Activated CD8-positive, alpha-beta T cell treated with anti-CD3 and anti-CD28 coated beads, Interleukin-2, amount 10 ng/mL, durations not matched to agents 7 days and 5 days (primary cell): ENCODE results near the gene MTMR2. TPM values are rescaled to one million over a fixed set of nuclear protein-coding genes. Genes with fewer than 3 reads are reported as not detected.

Source experiments
- ATAC-seq: fragments of 150-1000 bp; cut with Tn5 transposase; one replicate; pipeline ENCODE4 v1.10.0; 2021; ENCODE audit warnings: moderate library complexity
- CTCF ChIA-PET: fragments of 350-600 bp; sonication (Branson Sonifier 250); formaldehyde crosslinking; loops from one replicate; lab custom pipeline; 2021; ENCODE audit warnings: antibody characterized with exemption; lab: Charles Lee
- POLR2A ChIA-PET: fragments of 350-600 bp; sonication (Branson Sonifier 250); formaldehyde crosslinking; loops from one replicate; lab custom pipeline; 2021; ENCODE audit warnings: antibody characterized with exemption; lab: Charles Lee
- DNase-seq: peaks from one replicate; pipeline ENCODE4 v3.0.0-alpha.2; 2020
- H3K27ac Mint-ChIP-seq: one replicate; pipeline ENCODE4 v1.8.0; 2021; ENCODE audit warnings: mild to moderate bottlenecking, mixed read lengths
- H3K27me3 Mint-ChIP-seq: one replicate; pipeline ENCODE4 v1.8.0; 2021; ENCODE audit warnings: low read depth, mixed read lengths
- H3K36me3 Mint-ChIP-seq: one replicate; pipeline ENCODE4 v1.8.0; 2021; ENCODE audit warnings: low read depth, mixed read lengths
- H3K4me1 Mint-ChIP-seq: one replicate; pipeline ENCODE4 v1.8.0; 2021; ENCODE audit warnings: low read depth, mixed read lengths
- H3K4me3 Mint-ChIP-seq: one replicate; pipeline ENCODE4 v1.8.0; 2021; ENCODE audit warnings: mild to moderate bottlenecking, mixed read lengths
- H3K9me3 Mint-ChIP-seq: one replicate; pipeline ENCODE4 v1.8.0; 2022; ENCODE audit warnings: mixed read lengths; ENCODE audit not compliant: insufficient read depth
- total RNA-seq, 2 experiments: library from RNA; stranded (reverse); gene quantifications; one replicate each; pipeline ENCODE4 v1.2.3, GENCODE V29; 2021

The MTMR2 gene
- total RNA-seq, 2 experiments from 2014 or later = 27.9 to 29.5 TPM

DNA sequence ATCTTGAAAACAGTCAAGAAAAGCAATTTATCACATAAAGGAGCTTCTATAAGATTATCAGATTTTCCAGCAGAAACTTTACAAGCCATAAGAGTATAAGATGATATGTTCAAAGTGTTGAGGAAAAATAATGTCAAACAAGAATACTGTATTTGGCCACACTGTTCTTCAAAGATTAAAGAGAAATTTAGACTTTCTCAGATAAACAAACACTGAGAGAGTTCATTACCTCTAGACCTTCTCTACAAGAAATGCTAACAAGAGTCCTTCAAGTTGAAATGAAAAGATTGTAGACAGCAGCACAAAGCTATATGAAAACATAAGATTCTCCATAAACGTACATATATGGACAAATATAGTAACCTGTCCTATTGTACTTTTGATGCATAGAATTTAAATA is 8.0 kb upstream of the MTMR2 start:
- no peak for ATAC-seq
- POLR2A ChIA-PET = no interaction called here
- Mint-ChIP-seq H3K4me1 (no peaks in the 10 kb centered on the region), H3K9me3 (peaks cover 9% of the 10 kb centered on the region), H3K4me3 (no peak overlapping the region), H3K27me3 (peaks cover 5% of the 10 kb centered on the region), H3K27ac (no peak overlapping the region), H3K36me3 (peaks cover 2% of the 10 kb centered on the region)
- DNase-seq = no peak
- CTCF ChIA-PET = no interaction called here

DNA sequence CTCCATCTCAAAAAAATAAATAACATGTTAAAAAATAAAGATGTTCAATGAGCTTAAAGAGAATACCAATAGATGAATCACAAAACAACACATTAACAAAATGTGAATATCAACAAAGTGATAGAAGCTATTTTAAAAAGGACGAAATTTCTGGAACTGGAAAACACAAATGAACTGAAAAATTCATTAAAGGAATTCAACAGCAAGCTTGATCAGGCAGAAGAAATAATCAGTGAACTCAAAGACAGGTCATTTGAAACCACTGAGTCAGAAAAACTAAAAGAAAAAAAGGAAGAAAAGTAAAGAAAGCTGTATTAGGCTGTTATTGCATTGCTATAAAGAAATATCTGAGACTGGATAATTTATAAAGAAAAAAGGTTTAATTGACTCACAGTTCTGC is 7.0 kb upstream of the MTMR2 start:
- DNase-seq (no peak), ATAC-seq (no peak)
- H3K27me3 Mint-ChIP-seq = peaks cover 11% of the 10 kb centered on the region
- no peak overlapping the region for H3K4me3 Mint-ChIP-seq
- POLR2A ChIA-PET = no interaction called here
- peaks cover 2% of the 10 kb centered on the region for H3K36me3 Mint-ChIP-seq
- H3K4me1 Mint-ChIP-seq = no peaks in the 10 kb centered on the region
- H3K27ac Mint-ChIP-seq = no peak overlapping the region
- CTCF ChIA-PET = no interaction called here
- peaks cover 9% of the 10 kb centered on the region for H3K9me3 Mint-ChIP-seq

DNA sequence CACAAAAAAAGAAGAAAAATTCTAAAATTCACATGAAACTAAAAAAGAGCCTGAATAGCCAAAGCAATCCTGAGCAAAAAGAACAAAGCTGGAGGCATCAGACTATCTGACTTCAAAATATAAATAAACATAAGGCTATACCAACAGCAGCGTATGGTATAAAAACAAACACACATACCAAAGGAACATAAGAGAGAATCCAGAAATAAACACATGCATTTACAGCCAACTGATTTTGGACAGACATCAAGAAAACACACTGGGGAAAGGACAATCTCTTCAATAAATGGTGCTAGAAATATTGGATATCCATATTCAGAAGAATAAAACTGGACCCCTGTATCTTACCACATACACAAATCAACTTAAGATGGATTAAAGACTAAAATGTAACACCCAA is 2.8 kb upstream of the MTMR2 start:
- H3K27ac Mint-ChIP-seq = no peak overlapping the region
- H3K4me1 Mint-ChIP-seq = peaks cover 23% of the 10 kb centered on the region
- DNase-seq (no peak), ATAC-seq (no peak)
- ChIA-PET POLR2A (no interaction called here), CTCF (no interaction called here)
- peaks cover 11% of the 10 kb centered on the region for H3K27me3 Mint-ChIP-seq
- peaks cover 9% of the 10 kb centered on the region for H3K9me3 Mint-ChIP-seq
- H3K4me3 Mint-ChIP-seq = no peak overlapping the region
- H3K36me3 Mint-ChIP-seq = peaks cover 6% of the 10 kb centered on the region

GRCh38 chr11:95925011-95925410 is 1.1 kb upstream of the MTMR2 start:
- Mint-ChIP-seq H3K4me1 (peaks cover 25% of the 10 kb centered on the region), H3K36me3 (peaks cover 4% of the 10 kb centered on the region), H3K27me3 (peaks cover 11% of the 10 kb centered on the region), H3K4me3 (peak overlapping the region; percentile 51), H3K9me3 (no peaks in the 10 kb centered on the region), H3K27ac (no peak overlapping the region)
- DNase-seq (no peak), ATAC-seq (no peak)
- ChIA-PET CTCF (interaction anchor here (1.2 kb wide), 1 partner anchor 469 kb away, joined by 3 read pairs; no protein-coding TSS in a partner anchor), POLR2A (no interaction called here)

- CTCF ChIA-PET = interaction anchor here (1.2 kb wide), 1 partner anchor 470 kb away, joined by 3 read pairs; no protein-coding TSS in a partner anchor
- Mint-ChIP-seq H3K36me3 (peaks cover 4% of the 10 kb centered on the region), H3K9me3 (no peaks in the 10 kb centered on the region), H3K27ac (peak overlapping the region; percentile 91), H3K27me3 (peaks cover 11% of the 10 kb centered on the region), H3K4me1 (peaks cover 25% of the 10 kb centered on the region), H3K4me3 (peak overlapping the region; percentile 94)
- POLR2A ChIA-PET = interaction anchor here (0.6 kb wide), 1 partner anchor 372 kb away, joined by 4 read pairs; no protein-coding TSS in a partner anchor
- no peak for ATAC-seq
- no peak for DNase-seq
Measured at GRCh38 chr11:95924414-95924760, 480 bp upstream of the MTMR2 start.

- Mint-ChIP-seq H3K27ac (peak overlapping the region; percentile 91), H3K27me3 (peaks cover 8% of the 10 kb centered on the region), H3K9me3 (no peaks in the 10 kb centered on the region), H3K4me1 (peaks cover 25% of the 10 kb centered on the region), H3K4me3 (peak overlapping the region; percentile 94), H3K36me3 (peaks cover 4% of the 10 kb centered on the region)
- ATAC-seq (peak; percentile 25), DNase-seq (no peak)
- CTCF ChIA-PET = interaction anchor here (2.2 kb wide), 1 partner anchor 470 kb away, joined by 6 read pairs; no protein-coding TSS in a partner anchor
- POLR2A ChIA-PET = no interaction called here
Measured at GRCh38 chr11:95923439-95923727, 524 bp downstream of the MTMR2 start.

DNA sequence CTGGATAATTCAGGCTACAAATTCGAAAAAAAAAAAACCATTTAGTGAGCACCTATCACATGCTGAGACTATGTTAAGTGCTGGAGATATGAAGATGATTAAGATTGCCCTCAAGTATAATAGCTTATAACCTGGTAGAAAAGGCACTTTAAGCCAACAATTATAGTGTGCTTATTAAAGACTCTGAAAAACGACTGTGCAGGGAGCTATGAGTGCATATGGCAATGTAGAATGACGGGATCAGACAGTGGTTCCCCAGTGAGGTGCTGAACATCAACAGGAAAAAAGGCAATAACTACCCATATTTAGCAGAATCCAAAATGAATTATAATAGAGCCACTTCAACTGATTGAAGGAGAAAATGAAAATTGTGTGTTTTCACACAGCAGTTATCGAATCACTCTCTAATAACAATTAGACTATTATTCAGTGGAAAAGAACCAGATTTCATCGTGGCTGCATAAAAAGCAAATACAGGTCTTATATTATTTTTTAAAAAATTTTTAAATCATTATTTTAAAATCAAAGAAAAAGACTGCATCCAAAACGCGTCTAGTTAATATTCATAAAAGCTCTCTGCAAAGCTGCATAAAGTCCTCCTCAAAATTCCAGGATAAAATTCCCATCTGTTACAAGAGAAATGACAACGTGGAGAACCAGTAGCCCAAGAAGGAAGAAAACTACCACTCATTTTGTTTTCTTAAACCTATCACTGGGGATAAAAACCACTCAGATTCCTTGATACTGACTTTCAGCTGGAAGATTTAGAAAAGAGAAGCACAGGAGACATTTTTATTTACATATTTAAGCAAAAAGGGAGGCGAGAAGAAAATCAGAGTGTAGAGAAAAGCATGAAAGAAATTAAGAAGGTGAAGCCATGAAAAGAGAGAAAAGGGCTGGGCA is 1.1 kb downstream of the MTMR2 start:
- Mint-ChIP-seq H3K36me3 (peaks cover 4% of the 10 kb centered on the region), H3K4me1 (peaks cover 25% of the 10 kb centered on the region), H3K27ac (peak overlapping the region; percentile 91), H3K27me3 (peaks cover 8% of the 10 kb centered on the region), H3K4me3 (peak overlapping the region; percentile 94), H3K9me3 (no peaks in the 10 kb centered on the region)
- ChIA-PET POLR2A (no interaction called here), CTCF (interaction anchor here (0.5 to 2.2 kb wide), 4 partner anchors 19 to 471 kb away, joined by 3 to 6 read pairs (median 3); partner anchors contain the start of gene MAML2)
- ATAC-seq (no peak), DNase-seq (no peak)

DNA sequence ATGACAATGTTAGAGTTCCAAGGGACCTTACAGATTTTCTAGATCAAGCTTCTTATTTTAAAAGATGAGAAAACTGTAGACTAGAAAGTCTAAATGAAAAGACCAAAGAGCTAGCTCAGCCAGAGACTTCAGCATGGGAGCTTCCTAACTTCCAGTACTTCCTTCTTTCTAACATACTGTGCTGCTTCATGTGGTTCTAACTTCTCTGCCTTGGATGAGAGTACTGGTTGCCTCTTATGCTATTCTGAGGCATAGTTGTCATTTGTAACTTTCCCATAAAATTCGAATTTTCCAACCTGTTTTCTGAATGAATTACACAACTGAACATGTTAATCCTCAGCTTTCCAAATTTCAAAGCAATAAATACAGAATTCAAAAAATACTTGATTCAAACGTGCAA is 1.8 kb downstream of the MTMR2 start:
- ChIA-PET CTCF (interaction anchor here (0.5 to 2.2 kb wide), 4 partner anchors 19 to 472 kb away, joined by 3 to 6 read pairs (median 3); partner anchors contain the start of gene MAML2), POLR2A (no interaction called here)
- Mint-ChIP-seq H3K27ac (no peak overlapping the region), H3K4me3 (peak overlapping the region; percentile 7), H3K9me3 (no peaks in the 10 kb centered on the region), H3K27me3 (peaks cover 8% of the 10 kb centered on the region), H3K4me1 (peaks cover 27% of the 10 kb centered on the region), H3K36me3 (peaks cover 4% of the 10 kb centered on the region)
- DNase-seq (no peak), ATAC-seq (no peak)

DNA sequence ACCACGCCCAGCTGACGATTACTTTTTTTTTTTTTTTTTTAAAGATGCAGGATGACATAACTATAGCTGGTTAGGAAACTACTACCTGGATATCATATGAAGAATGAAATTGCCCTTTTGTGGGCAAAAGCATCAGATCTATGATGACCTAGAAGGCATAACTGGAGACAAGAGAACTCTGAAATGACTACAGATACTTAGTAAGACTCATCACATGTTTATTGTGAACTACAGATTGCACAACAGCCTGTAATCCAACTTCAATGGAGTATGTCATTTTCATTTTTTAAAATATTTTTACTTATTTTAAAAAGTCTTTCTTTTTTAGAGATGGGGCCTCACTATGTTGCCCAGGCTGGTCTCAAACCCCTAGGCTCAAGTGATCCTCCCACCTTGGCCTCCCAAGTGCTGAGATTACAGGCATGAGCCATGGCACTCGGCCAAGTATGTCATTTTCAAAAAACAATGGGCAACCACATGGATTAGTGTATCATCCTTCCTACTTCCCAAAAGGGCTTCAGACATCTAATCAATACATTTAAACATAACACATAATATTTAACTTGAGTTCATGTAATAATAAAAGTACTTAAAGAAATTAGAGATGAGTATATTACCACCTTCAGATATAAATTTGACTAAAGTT is 3.3 kb downstream of the MTMR2 start:
- Mint-ChIP-seq H3K9me3 (no peaks in the 10 kb centered on the region), H3K4me1 (peaks cover 27% of the 10 kb centered on the region), H3K27ac (no peak overlapping the region), H3K36me3 (peaks cover 4% of the 10 kb centered on the region), H3K4me3 (no peak overlapping the region), H3K27me3 (no peaks in the 10 kb centered on the region)
- ChIA-PET CTCF (no interaction called here), POLR2A (no interaction called here)
- no peak for DNase-seq
- no peak for ATAC-seq

- Mint-ChIP-seq H3K27ac (no peak overlapping the region), H3K4me1 (peaks cover 20% of the 10 kb centered on the region), H3K4me3 (no peak overlapping the region), H3K9me3 (no peaks in the 10 kb centered on the region), H3K36me3 (peaks cover 4% of the 10 kb centered on the region), H3K27me3 (no peaks in the 10 kb centered on the region)
- DNase-seq = no peak
- ChIA-PET POLR2A (no interaction called here), CTCF (no interaction called here)
- ATAC-seq = no peak
Measured at GRCh38 chr11:95919514-95919913, 4.4 kb downstream of the MTMR2 start.

GRCh38 chr11:95918720-95919119 is 5.2 kb downstream of the MTMR2 start:
- no peak overlapping the region for H3K27ac Mint-ChIP-seq
- peaks cover 4% of the 10 kb centered on the region for H3K36me3 Mint-ChIP-seq
- H3K4me3 Mint-ChIP-seq = no peak overlapping the region
- CTCF ChIA-PET = no interaction called here
- H3K9me3 Mint-ChIP-seq = no peaks in the 10 kb centered on the region
- no peak for DNase-seq
- no peaks in the 10 kb centered on the region for H3K27me3 Mint-ChIP-seq
- POLR2A ChIA-PET = no interaction called here
- no peak for ATAC-seq
- H3K4me1 Mint-ChIP-seq = peaks cover 17% of the 10 kb centered on the region

DNA sequence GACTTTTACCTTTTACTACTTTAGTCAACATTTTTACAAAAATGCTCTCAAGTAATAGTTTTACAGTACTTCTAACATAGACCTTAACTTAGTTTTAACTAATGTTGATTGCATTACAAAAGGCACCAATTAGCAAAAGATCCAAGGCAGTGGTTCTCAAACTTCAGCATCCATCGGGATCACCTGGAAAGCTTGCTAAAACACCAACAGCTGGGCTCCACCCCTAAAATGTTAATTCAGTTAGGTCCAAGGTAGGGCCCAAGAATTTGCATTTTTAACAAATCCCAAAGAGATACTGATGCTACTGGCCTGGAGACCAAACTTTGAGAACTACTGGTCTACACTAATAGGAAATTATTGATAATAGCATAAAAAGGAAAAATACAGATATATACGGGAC is 5.9 kb downstream of the MTMR2 start:
- ATAC-seq (no peak), DNase-seq (no peak)
- ChIA-PET CTCF (no interaction called here), POLR2A (no interaction called here)
- Mint-ChIP-seq H3K4me3 (no peak overlapping the region), H3K4me1 (peaks cover 16% of the 10 kb centered on the region), H3K36me3 (no peaks in the 10 kb centered on the region), H3K27me3 (no peaks in the 10 kb centered on the region), H3K27ac (no peak overlapping the region), H3K9me3 (no peaks in the 10 kb centered on the region)
